ENCODE data around the gene LRRC8A.

LRRC8A gene

DNA sequence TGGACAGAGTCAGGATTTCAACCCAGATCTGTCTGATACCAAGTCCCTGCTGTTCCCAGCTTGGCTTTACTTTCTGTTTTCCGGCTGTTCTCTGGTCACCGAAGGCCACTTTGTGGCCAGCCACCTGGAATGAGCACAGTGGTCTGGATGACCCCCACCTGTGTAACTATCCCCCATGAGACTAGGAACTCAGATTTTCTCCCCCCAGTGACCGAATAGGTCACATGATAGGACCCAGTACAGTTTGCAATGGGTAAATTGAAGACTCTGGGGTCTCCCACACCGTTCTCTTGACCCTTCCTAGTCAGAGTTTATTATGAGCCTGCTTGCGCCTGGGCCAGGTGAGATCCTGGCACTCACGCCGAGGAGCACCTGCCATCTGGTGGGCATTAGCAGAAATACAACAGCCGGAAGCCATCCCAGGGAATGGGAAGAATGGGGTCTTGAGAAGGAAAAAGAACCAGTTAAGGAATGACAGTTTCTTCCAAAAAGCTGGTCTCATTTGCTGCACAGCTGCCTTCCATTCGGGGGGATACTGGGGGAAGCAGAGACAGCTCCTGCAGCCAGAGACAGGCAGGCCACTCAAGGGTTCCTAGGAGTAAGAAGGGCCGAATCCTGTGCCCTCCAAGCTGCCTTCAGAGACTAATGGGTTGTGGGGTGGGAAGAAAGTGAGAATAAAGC is 45.9 kb downstream of the LRRC8A start (continued):
- no peak for TF ChIP-seq ZNF561 (tag by site-specific recombination; IDR thresholded peaks at IDR 0.05; ENCODE audit: borderline replicate concordance)
- TF ChIP-seq, protein P1, sequence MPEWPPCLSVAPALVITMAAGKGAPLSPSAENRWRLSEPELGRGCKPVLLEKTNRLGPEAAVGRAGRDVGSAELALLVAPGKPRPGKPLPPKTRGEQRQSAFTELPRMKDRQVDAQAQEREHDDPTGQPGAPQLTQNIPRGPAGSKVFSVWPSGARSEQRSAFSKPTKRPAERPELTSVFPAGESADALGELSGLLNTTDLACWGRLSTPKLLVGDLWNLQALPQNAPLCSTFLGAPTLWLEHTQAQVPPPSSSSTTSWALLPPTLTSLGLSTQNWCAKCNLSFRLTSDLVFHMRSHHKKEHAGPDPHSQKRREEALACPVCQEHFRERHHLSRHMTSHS (tag by site-specific recombination; IDR thresholded peaks at IDR 0.05): no peak
- TF ChIP-seq ZEB2 (tag by site-specific recombination; IDR thresholded peaks at IDR 0.05): peak; percentile 65
- TF ChIP-seq, protein P2, sequence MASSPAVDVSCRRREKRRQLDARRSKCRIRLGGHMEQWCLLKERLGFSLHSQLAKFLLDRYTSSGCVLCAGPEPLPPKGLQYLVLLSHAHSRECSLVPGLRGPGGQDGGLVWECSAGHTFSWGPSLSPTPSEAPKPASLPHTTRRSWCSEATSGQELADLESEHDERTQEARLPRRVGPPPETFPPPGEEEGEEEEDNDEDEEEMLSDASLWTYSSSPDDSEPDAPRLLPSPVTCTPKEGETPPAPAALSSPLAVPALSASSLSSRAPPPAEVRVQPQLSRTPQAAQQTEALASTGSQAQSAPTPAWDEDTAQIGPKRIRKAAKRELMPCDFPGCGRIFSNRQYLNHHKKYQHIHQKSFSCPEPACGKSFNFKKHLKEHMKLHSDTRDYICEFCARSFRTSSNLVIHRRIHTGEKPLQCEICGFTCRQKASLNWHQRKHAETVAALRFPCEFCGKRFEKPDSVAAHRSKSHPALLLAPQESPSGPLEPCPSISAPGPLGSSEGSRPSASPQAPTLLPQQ (tag by site-specific recombination; IDR thresholded peaks at IDR 0.05): no peak
- no peak for TF ChIP-seq ZNF146 (tag by site-specific recombination; IDR thresholded peaks at IDR 0.05)
- no peak for TF ChIP-seq ZNF10 (tag by site-specific recombination; IDR thresholded peaks at IDR 0.05)
- TF ChIP-seq ZNF664 (tag by site-specific recombination; IDR thresholded peaks at IDR 0.05): no peak
- no peak for TF ChIP-seq ZNF398 (tag by site-specific recombination; IDR thresholded peaks at IDR 0.05)
- TF ChIP-seq, protein P3, sequence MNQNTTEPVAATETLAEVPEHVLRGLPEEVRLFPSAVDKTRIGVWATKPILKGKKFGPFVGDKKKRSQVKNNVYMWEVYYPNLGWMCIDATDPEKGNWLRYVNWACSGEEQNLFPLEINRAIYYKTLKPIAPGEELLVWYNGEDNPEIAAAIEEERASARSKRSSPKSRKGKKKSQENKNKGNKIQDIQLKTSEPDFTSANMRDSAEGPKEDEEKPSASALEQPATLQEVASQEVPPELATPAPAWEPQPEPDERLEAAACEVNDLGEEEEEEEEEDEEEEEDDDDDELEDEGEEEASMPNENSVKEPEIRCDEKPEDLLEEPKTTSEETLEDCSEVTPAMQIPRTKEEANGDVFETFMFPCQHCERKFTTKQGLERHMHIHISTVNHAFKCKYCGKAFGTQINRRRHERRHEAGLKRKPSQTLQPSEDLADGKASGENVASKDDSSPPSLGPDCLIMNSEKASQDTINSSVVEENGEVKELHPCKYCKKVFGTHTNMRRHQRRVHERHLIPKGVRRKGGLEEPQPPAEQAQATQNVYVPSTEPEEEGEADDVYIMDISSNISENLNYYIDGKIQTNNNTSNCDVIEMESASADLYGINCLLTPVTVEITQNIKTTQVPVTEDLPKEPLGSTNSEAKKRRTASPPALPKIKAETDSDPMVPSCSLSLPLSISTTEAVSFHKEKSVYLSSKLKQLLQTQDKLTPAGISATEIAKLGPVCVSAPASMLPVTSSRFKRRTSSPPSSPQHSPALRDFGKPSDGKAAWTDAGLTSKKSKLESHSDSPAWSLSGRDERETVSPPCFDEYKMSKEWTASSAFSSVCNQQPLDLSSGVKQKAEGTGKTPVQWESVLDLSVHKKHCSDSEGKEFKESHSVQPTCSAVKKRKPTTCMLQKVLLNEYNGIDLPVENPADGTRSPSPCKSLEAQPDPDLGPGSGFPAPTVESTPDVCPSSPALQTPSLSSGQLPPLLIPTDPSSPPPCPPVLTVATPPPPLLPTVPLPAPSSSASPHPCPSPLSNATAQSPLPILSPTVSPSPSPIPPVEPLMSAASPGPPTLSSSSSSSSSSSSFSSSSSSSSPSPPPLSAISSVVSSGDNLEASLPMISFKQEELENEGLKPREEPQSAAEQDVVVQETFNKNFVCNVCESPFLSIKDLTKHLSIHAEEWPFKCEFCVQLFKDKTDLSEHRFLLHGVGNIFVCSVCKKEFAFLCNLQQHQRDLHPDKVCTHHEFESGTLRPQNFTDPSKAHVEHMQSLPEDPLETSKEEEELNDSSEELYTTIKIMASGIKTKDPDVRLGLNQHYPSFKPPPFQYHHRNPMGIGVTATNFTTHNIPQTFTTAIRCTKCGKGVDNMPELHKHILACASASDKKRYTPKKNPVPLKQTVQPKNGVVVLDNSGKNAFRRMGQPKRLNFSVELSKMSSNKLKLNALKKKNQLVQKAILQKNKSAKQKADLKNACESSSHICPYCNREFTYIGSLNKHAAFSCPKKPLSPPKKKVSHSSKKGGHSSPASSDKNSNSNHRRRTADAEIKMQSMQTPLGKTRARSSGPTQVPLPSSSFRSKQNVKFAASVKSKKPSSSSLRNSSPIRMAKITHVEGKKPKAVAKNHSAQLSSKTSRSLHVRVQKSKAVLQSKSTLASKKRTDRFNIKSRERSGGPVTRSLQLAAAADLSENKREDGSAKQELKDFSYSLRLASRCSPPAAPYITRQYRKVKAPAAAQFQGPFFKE (tag by site-specific recombination; IDR thresholded peaks at IDR 0.05; ENCODE audit: borderline replicate concordance): no peak
- no peak for TF ChIP-seq ZNF521 (tag by site-specific recombination; IDR thresholded peaks at IDR 0.05)
- no peak for TF ChIP-seq ZFP3 (tag by site-specific recombination; IDR thresholded peaks at IDR 0.05; ENCODE audit: low read depth)
- TF ChIP-seq HOXA7 (CRISPR knock-in tag; IDR thresholded peaks at IDR 0.05; ENCODE audit: borderline replicate concordance): no peak
- no peak for TF ChIP-seq ZSCAN18 (tag by site-specific recombination; IDR thresholded peaks at IDR 0.05)
- TF ChIP-seq, protein P4, sequence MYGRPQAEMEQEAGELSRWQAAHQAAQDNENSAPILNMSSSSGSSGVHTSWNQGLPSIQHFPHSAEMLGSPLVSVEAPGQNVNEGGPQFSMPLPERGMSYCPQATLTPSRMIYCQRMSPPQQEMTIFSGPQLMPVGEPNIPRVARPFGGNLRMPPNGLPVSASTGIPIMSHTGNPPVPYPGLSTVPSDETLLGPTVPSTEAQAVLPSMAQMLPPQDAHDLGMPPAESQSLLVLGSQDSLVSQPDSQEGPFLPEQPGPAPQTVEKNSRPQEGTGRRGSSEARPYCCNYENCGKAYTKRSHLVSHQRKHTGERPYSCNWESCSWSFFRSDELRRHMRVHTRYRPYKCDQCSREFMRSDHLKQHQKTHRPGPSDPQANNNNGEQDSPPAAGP (tag by site-specific recombination; IDR thresholded peaks at IDR 0.05): no peak
- TF ChIP-seq, protein P5, sequence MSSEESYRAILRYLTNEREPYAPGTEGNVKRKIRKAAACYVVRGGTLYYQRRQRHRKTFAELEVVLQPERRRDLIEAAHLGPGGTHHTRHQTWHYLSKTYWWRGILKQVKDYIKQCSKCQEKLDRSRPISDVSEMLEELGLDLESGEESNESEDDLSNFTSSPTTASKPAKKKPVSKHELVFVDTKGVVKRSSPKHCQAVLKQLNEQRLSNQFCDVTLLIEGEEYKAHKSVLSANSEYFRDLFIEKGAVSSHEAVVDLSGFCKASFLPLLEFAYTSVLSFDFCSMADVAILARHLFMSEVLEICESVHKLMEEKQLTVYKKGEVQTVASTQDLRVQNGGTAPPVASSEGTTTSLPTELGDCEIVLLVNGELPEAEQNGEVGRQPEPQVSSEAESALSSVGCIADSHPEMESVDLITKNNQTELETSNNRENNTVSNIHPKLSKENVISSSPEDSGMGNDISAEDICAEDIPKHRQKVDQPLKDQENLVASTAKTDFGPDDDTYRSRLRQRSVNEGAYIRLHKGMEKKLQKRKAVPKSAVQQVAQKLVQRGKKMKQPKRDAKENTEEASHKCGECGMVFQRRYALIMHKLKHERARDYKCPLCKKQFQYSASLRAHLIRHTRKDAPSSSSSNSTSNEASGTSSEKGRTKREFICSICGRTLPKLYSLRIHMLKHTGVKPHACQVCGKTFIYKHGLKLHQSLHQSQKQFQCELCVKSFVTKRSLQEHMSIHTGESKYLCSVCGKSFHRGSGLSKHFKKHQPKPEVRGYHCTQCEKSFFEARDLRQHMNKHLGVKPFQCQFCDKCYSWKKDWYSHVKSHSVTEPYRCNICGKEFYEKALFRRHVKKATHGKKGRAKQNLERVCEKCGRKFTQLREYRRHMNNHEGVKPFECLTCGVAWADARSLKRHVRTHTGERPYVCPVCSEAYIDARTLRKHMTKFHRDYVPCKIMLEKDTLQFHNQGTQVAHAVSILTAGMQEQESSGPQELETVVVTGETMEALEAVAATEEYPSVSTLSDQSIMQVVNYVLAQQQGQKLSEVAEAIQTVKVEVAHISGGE (tag by site-specific recombination; conservative IDR thresholded peaks at IDR 0.05; ENCODE audit: low read depth): no peak
- no peak for TF ChIP-seq SP3 (tag by site-specific recombination; IDR thresholded peaks at IDR 0.05)
- TF ChIP-seq ZBTB1 (tag by site-specific recombination; IDR thresholded peaks at IDR 0.05): no peak
- TF ChIP-seq ZNF48 (tag by site-specific recombination; IDR thresholded peaks at IDR 0.05): no peak
- TF ChIP-seq YY2 (tag by site-specific recombination; IDR thresholded peaks at IDR 0.05): no peak
- no peak for TF ChIP-seq ZNF362 (tag by site-specific recombination; IDR thresholded peaks at IDR 0.05)
- no peak for TF ChIP-seq ZNF221 (tag by site-specific recombination; IDR thresholded peaks at IDR 0.05; ENCODE audit: borderline replicate concordance)
- TF ChIP-seq ZBTB17 (tag by site-specific recombination; IDR thresholded peaks at IDR 0.05): peak; percentile 29; the same call in 1 of the 2 replicates

All from HEK293 (cell line).